NCI-H2081 treated with DMSO at 0.1 percent for 48 hours (cell line): Measurements from ENCODE around the gene MAP2K5.

Source experiments
- DNase-seq: peaks from one replicate; lab custom pipeline; 2025; lab: John Stamatoyannopoulos, UW

The MAP2K5 gene

DNA sequence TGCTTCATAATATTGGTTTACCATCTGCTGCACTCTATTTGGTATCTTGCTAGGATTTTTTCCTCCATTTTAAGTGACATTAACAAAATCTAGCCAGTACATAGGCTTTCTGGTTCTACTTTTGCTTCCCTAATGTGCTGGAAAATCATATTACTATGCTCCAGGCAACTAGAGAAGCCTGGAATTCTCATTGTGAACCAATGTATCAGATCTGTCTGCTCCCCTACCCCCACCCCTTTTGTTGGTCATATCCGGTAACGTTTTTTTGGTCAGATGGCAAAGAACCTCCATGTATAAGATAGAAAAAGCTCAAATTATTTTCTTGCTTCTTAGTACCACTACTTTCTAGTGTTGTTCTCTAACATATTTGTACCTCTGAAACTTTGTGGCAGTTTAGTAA is 17.1 kb downstream of the MAP2K5 start:
- no peak for DNase-seq

DNA sequence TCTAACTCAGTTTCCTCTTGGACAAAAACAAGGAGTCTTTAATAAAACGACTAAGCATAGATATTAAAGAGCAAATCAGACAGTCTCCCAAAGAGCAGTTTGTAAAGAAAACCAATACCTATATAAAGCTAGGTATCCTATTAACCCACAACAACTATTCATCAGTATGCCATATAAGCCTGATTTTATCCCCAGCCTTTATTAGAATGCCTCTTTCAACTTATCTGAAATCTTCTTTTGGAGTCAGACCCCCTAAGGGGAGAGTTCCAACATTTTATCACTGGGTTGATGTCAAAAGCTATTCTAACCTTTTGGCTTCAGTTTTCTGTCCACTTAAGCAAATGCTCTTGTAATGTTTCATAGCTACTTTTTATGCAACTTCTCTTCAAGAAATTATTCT is 17.8 kb downstream of the MAP2K5 start:
- no peak for DNase-seq

- no peak for DNase-seq
Measured at GRCh38 chr15:67563092-67563491, 20.6 kb downstream of the MAP2K5 start.

- no peak for DNase-seq
Measured at GRCh38 chr15:67564021-67564967, 21.8 kb downstream of the MAP2K5 start.

- DNase-seq, result no peak
Measured at GRCh38 chr15:67564968-67565345, 22.5 kb downstream of the MAP2K5 start.

DNA sequence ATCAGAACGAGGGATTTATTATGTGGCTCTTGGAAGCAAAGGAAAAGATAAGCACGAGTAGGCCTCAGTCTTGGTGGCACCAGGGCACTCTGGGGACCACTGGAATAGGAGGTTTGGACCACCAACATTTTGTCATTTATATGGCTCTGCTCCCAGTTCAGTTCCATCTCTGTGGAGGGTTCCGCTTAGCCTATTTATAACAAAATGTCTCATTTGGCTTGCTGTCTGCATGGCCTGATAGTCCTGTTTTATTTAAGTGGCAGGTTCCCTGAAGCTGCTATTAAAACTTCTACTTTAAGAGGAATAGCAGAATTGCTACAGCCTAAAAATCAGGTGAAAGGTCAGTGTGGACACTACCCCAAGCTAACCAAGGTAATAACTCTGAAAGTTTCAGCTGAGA is 27.2 kb downstream of the MAP2K5 start:
- no peak for DNase-seq

DNA sequence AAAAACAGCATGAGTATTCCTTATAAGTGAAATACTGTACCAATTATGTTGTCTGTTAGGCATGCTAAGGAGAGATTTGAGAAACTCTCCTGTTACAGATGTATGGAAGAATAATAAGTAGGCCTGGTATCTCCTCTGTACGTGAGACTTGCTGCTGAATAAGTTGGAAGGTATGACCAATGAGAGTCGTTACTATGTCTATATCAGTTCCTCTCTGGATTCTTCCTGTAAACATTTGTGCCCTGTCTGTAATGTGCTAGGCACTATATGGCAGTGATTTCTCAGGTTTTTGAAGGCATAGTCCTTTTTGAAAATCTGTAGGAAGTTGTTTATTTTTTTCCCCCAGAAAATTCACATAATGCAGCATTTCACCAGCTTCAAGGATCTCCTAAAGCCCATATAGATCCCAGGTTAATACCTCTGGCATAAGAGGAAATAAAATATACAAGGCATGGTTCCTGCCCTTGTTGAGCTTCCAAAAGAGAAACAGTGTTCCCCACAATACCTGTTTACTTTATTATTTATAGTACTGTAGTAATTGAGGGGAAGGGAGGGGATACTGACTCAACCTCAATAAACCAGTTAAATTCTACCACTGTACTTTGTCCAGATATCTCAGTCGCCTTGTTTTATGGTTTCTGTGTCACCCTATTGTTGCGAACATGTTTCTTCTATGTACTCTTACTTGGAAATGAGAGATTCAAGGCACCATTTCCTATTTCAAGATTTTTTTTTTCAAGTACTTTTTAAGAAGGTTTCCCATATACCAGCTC is 28.6 kb downstream of the MAP2K5 start:
- no peak for DNase-seq

DNA sequence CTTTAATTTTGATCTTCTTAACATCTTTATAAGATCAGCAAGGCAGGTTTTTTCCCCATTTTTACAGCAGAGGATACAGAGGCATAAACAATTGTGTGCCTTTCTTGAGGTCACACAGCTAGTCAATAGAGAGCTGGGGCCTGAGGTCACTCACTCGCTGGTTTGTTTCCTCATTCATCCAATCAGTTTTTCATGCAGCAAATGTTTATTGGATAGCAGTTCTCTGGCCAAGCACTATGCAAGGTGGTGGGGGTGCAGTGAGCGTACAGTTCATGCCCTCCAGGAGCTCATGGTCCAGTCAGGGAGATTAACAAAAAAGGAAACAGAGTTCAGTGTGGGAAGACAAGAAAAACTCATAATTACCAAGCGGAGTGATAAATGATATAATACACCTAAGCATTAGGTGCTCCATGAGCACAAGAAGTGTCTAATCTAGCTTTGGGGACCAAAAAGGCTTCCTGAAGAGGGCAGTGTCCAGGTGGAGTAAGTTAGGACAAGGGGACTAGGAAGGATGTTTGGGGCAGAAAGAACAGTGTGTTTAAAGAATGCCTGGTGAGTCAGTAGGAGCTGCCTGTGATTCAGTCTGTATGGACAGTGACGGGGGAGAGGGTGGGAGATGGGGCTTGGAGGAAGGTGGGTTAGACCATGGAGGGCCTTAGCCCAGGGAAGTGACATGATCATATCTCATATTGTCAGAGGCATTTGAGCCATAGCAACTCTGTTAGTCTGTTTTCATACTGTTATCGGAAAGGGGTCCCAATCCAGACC is 29.3 kb downstream of the MAP2K5 start:
- no peak for DNase-seq

DNA sequence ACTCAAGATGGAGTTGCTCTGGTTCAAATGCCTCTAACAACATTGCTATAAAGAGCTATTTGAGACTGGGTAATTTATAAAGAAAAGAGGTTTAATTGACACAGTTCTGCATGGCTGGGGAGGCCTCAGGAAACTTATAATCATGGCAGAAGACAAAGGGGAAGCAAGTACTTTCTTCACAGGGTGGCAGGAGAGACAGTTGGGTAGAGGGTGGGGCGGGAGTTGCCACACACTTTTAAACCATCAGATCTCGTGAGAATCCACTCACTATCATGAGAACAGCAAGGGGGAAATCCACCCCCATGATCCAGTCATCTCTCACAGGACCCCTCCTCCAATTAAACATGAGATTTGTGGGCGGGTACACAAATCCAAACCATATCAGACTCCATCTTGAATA is 30.7 kb downstream of the MAP2K5 start:
- DNase-seq, result no peak

GRCh38 chr15:67575039-67575502 is 32.6 kb downstream of the MAP2K5 start:
- DNase-seq, result no peak

DNA sequence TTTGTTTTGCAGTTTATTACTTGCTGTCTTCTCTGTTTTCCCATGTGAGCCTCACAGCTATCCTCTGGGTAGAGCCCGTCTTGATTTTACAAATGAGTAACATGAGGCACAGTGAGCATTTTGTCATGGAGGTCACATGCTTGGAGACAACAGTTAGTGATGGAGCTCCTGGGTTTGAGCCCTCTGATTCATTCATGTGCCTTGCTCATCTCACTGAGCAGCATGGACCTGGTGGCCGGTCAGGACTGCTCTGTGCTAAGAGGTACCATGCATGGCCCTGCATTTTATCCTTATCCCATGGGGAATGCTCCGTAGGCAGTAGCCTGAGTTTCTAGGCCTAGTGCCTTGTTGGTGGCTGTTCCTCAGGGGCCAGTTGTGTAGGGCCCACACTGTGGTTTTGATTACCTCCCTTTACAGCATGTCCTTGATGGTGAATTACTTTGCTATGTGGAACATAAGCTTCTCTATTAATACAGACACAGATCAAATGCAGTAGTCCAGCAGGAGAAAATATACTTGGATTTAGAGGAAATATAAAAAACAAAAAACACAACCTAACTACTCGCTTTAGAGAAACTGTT is 35.6 kb downstream of the MAP2K5 start:
- DNase-seq, result no peak

GRCh38 chr15:67579164-67579563 is 36.7 kb downstream of the MAP2K5 start:
- DNase-seq, result no peak

GRCh38 chr15:67579967-67580366 is 37.5 kb downstream of the MAP2K5 start:
- DNase-seq, result no peak

GRCh38 chr15:67584157-67584556 is 41.7 kb downstream of the MAP2K5 start:
- DNase-seq, result no peak

GRCh38 chr15:67585681-67586080 is 43.2 kb downstream of the MAP2K5 start:
- DNase-seq, result no peak

DNA sequence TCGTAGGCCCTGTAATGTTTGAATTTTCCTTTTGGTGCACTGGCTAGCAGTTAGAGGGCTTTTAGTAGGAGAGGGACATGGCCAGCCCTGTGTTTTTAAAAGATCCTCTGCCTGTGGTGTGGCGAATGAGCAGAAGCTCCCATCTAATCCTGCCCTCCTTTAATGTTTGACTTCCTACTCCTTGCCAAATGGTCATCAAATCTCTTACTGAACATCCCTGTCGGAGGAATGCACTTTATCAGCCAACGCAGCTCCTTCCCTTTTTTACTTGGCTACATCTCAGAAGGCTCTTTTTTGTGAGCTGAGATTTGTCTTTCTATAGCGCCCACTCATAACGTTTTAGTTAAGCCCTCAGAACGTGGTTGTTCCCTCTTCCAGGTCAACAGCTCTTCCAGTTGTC is 44.8 kb downstream of the MAP2K5 start:
- DNase-seq, result no peak

DNA sequence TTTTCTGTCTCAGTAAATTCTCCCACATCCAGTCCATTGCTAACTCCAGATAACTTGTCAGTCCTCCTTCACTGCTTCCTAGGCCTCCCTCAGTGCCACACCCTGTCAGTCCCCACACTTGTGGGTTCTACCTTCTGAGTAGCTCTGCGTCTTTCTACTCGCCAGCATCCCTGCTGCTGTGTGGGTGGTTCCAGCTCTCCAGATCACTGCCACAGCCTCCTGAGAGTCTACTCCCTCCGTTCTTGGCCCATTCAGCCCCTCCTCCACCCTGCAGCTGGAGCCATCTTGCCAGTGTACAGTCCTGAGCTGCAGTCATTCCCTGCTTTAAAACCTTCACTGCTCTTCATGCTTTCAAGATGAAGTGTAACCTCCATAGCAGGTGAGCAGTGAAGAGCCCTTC is 45.3 kb downstream of the MAP2K5 start:
- DNase-seq, result no peak

DNA sequence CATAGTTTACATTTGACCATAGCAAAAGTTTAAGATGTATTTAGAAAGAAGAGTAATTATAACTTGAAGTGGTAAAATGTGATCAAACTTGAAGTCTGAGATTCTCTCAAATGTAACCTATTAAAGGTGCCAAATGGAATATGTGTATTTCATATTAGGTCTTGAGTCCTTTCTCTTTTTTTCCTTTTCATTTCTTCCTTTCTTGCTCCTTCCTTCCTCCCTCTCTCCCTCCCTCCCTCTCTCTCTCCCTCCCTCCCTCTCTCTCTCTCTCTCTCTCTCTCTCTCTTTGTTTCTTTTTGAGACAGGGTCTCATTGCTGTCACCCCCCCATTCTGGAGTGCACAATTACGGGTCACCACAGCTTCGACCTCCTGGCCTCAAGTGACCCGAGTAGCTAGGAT is 47.7 kb downstream of the MAP2K5 start:
- no peak for DNase-seq

DNA sequence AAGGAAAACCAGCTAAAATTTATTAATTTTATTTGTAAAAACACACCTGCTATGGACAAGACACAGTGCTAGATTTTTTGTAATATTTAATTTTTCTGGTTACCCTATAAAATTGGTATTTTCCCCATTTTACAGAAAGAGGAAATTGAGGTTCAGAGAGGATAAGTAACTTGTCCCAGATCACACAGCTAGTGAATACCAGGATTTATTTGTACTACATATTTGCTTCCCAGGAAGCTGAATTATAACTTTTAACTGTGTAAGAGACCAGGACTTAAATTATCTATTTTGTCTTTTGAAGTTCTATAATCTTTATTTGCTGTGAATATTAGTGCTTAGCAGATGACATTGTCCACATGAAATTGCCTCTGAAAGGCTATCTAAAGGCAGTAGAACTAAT is 49.7 kb downstream of the MAP2K5 start:
- no peak for DNase-seq

- DNase-seq, result no peak
Measured at GRCh38 chr15:67593562-67593961, 51.1 kb downstream of the MAP2K5 start.

DNA sequence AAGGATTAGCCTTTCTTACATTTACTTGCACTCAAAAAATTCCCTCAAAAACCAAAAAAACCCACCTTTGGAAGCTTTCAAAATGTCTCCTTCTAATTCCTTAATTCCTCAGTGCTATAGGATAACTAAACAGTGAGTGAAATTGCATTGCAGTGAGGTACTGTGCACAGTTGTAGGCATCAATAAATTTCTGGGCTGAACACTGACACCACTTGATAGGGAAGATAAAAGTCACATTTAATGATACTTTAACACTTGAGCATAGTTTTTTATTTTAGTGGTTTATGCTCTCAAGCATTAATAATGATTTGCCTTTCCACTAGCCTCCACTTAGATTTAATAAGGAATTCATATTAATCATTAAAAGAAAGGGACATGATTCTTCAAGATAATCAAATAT is 52.3 kb downstream of the MAP2K5 start:
- no peak for DNase-seq

DNA sequence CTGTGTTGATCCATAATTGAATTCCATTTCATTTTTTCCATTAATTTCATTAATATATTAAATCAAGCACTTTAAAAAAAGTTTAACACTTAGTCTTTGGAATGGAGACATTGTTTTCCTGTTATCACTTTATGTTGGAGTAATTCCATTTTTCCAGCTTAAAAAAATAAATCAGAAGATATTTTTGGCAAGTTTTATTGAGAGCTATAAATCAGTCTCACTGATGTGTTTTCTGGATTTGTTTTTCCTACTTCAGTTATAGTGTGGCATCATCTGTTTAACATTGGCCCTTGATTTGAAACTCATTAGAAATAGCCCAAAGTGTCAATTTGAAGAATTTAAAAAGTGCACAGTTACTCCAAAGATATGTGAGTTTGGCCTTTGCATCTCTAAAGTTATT is 53.1 kb downstream of the MAP2K5 start:
- DNase-seq, result no peak
